ENCODE data around the gene UGCG. TPM values are rescaled to one million over a fixed set of nuclear protein-coding genes. Genes with fewer than 3 reads are reported as not detected.
A peak's percentile ranks its signal among the peaks of the same experiment; 100 is the strongest.

The UGCG gene
- total RNA-seq, 2 donors from 2014 or later: 14.8 to 19.0 TPM

DNA sequence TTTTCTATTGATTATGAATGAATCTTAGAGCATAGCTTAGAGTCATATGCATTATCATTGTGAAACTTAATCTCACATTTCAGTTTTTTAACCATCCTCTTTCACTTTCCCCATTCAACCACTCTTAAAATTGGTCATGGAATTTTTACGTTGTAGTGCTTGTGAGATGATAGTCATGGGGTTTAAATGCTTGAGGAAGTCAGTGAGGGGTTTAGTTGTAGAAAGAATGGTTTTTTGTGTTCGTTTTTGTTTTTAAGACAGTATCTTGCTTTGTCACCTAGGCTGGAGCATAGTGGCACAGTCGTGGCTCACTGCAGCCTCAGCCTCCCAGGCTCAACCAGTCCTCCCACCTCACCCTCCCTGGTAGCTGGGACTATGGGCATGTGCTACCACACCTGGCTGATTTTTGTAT, 19.6 kb downstream of the UGCG start:
- H3K4me3 Mint-ChIP-seq: peak overlapping the region; percentile 64
- H3K27ac Mint-ChIP-seq: peak overlapping the region; percentile 34 to 90
- DNase-seq (ENCODE audit: low spot score): no peak
- no peaks in the 10 kb centered on the region for H3K27me3 Mint-ChIP-seq
- peaks cover 24 to 32% of the 10 kb centered on the region in 2 donors for H3K4me1 Mint-ChIP-seq (ENCODE audit: low read depth in 2 of 2)
- H3K9me3 Mint-ChIP-seq: no peaks in the 10 kb centered on the region
- ATAC-seq: peak; percentile 90 to 92
- no peaks in the 10 kb centered on the region for H3K36me3 Mint-ChIP-seq

- Mint-ChIP-seq H3K27me3 (no peaks in the 10 kb centered on the region), H3K4me1 (ENCODE audit: low read depth in 2 of 2) (peaks cover 23 to 31% of the 10 kb centered on the region in 2 donors)
- no peak for ATAC-seq
These were observed 20.6 kb downstream of the UGCG start for GRCh38 chr9:111917201-111917600.

GRCh38 chr9:111917980-111918379, 21.4 kb downstream of the UGCG start:
- DNase-seq (ENCODE audit: low spot score): no peak
- H3K36me3 Mint-ChIP-seq: no peaks in the 10 kb centered on the region
- H3K27ac Mint-ChIP-seq: peak overlapping the region in 1 of 2 donors; percentile 12
- no peak overlapping the region for H3K4me3 Mint-ChIP-seq
- ATAC-seq: no peak
- H3K4me1 Mint-ChIP-seq (ENCODE audit: low read depth in 2 of 2): peaks cover 21 to 27% of the 10 kb centered on the region in 2 donors
- no peaks in the 10 kb centered on the region for H3K9me3 Mint-ChIP-seq
- H3K27me3 Mint-ChIP-seq: no peaks in the 10 kb centered on the region

More at GRCh38 chr9:111917201-111917600, 20.6 kb downstream of the UGCG start:
- DNase-seq (ENCODE audit: low spot score): no peak
- Mint-ChIP-seq H3K27ac (peak overlapping the region in 1 of 2 donors; percentile 12), H3K9me3 (no peaks in the 10 kb centered on the region), H3K4me3 (no peak overlapping the region), H3K36me3 (no peaks in the 10 kb centered on the region)

DNA sequence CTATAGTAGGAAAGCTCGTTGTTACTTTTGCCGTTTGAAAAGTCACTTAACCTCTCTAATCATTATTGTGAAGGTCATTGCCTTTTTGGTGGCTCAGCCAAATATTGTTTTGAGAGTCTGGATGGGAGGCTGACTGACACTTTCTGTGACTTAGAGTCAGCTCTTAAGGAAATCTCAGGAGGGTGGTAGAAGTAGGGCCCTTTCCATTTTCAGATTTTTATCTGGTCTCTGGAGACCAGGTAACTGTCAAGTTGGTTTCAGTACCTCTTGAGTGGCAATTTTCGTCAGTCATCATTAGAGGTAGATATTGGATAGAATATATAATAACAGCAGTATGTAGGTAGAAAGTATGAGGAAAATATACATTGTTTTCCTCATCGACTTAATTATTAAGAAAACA, 23.3 kb downstream of the UGCG start:
- ATAC-seq (no peak), DNase-seq (ENCODE audit: low spot score) (no peak)
- H3K27ac Mint-ChIP-seq: peak overlapping the region in 1 of 2 donors; percentile 43
- H3K27me3 Mint-ChIP-seq: no peaks in the 10 kb centered on the region
- H3K9me3 Mint-ChIP-seq: no peaks in the 10 kb centered on the region
- H3K4me1 Mint-ChIP-seq (ENCODE audit: low read depth in 2 of 2): peaks cover 10 to 14% of the 10 kb centered on the region in 2 donors
- no peak overlapping the region for H3K4me3 Mint-ChIP-seq
- no peaks in the 10 kb centered on the region for H3K36me3 Mint-ChIP-seq

- no peaks in the 10 kb centered on the region for H3K27me3 Mint-ChIP-seq
- no peaks in the 10 kb centered on the region for H3K9me3 Mint-ChIP-seq
- H3K27ac Mint-ChIP-seq: no peak overlapping the region
- peaks cover 8% of the 10 kb centered on the region in 2 donors for H3K4me1 Mint-ChIP-seq (ENCODE audit: low read depth in 2 of 2)
- DNase-seq (ENCODE audit: low spot score): no peak
- H3K36me3 Mint-ChIP-seq: no peaks in the 10 kb centered on the region
- ATAC-seq: no peak
- no peak overlapping the region for H3K4me3 Mint-ChIP-seq
These were observed 23.9 kb downstream of the UGCG start for GRCh38 chr9:111920531-111920930.

GRCh38 chr9:111922324-111923013, 25.9 kb downstream of the UGCG start:
- H3K27ac Mint-ChIP-seq: no peak overlapping the region
- no peak for ATAC-seq
- H3K36me3 Mint-ChIP-seq: no peaks in the 10 kb centered on the region
- no peak overlapping the region for H3K4me3 Mint-ChIP-seq
- H3K27me3 Mint-ChIP-seq: no peaks in the 10 kb centered on the region
- H3K9me3 Mint-ChIP-seq: no peaks in the 10 kb centered on the region
- DNase-seq (ENCODE audit: low spot score): no peak
- H3K4me1 Mint-ChIP-seq (ENCODE audit: low read depth in 2 of 2): peaks cover 7% of the 10 kb centered on the region in 2 donors

GRCh38 chr9:111924281-111924680, 27.7 kb downstream of the UGCG start:
- Mint-ChIP-seq H3K9me3 (no peaks in the 10 kb centered on the region), H3K27me3 (no peaks in the 10 kb centered on the region), H3K4me1 (ENCODE audit: low read depth in 2 of 2) (peaks cover 16 to 19% of the 10 kb centered on the region in 2 donors), H3K4me3 (no peak overlapping the region), H3K27ac (no peak overlapping the region), H3K36me3 (no peaks in the 10 kb centered on the region)
- DNase-seq (ENCODE audit: low spot score) (no peak), ATAC-seq (no peak)

- H3K36me3 Mint-ChIP-seq: no peaks in the 10 kb centered on the region
These were observed 28.6 kb downstream of the UGCG start for GRCh38 chr9:111925017-111925770.

GRCh38 chr9:111925784-111926183, 29.2 kb downstream of the UGCG start:
- H3K27ac Mint-ChIP-seq: peak overlapping the region; percentile 89 to 91
- no peak overlapping the region for H3K4me3 Mint-ChIP-seq
- ATAC-seq (no peak), DNase-seq (ENCODE audit: low spot score) (no peak)
- no peaks in the 10 kb centered on the region for H3K27me3 Mint-ChIP-seq
- H3K36me3 Mint-ChIP-seq: no peaks in the 10 kb centered on the region
- peaks cover 16 to 19% of the 10 kb centered on the region in 2 donors for H3K4me1 Mint-ChIP-seq (ENCODE audit: low read depth in 2 of 2)
- no peaks in the 10 kb centered on the region for H3K9me3 Mint-ChIP-seq

More at GRCh38 chr9:111925017-111925770, 28.6 kb downstream of the UGCG start:
- Mint-ChIP-seq H3K27me3 (no peaks in the 10 kb centered on the region), H3K4me1 (ENCODE audit: low read depth in 2 of 2) (peaks cover 16 to 19% of the 10 kb centered on the region in 2 donors), H3K9me3 (no peaks in the 10 kb centered on the region), H3K4me3 (no peak overlapping the region), H3K27ac (peak overlapping the region; percentile 89 to 91)
- ATAC-seq (no peak), DNase-seq (ENCODE audit: low spot score) (no peak)

DNA sequence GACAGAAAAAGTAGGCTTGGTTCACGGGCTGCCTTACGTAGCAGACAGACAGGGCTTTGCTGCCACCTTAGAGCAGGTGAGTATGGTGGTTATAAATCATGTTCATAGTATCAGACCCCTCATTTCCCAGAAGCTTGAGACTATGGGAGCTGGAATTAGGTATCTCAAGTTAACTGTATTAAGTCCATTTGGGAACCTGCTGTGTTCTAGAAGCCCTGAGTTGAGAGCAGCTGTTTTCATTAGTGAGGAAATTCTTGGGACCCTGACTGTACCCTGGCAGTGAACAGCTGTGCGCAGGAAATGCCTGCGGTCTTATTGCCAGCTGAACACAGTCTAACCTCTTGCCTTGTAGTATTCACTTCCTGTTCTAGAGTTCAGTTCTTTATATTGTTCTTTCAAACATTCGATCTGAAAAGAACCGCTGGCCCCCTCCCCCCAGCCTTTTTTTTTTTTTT, 29.8 kb downstream of the UGCG start:
- Mint-ChIP-seq H3K4me3 (peak overlapping the region; percentile 59), H3K27ac (peak overlapping the region; percentile 89 to 91), H3K4me1 (ENCODE audit: low read depth in 2 of 2) (peaks cover 16 to 19% of the 10 kb centered on the region in 2 donors), H3K27me3 (no peaks in the 10 kb centered on the region), H3K36me3 (no peaks in the 10 kb centered on the region), H3K9me3 (no peaks in the 10 kb centered on the region)
- peak; percentile 67 for DNase-seq (ENCODE audit: low spot score)
- ATAC-seq: peak; percentile 97 to 100

GRCh38 chr9:111928359-111928720, 31.7 kb downstream of the UGCG start:
- ATAC-seq: no peak
- DNase-seq (ENCODE audit: low spot score): no peak
- Mint-ChIP-seq H3K36me3 (peaks cover 5% of the 10 kb centered on the region), H3K4me1 (ENCODE audit: low read depth in 2 of 2) (peaks cover 16 to 19% of the 10 kb centered on the region in 2 donors), H3K27ac (peak overlapping the region; percentile 89 to 91), H3K4me3 (peak overlapping the region; percentile 45), H3K9me3 (no peaks in the 10 kb centered on the region), H3K27me3 (no peaks in the 10 kb centered on the region)

- no peak for ATAC-seq
- peaks cover 18% of the 10 kb centered on the region for H3K36me3 Mint-ChIP-seq
- H3K4me3 Mint-ChIP-seq: no peak overlapping the region
- H3K27me3 Mint-ChIP-seq: no peaks in the 10 kb centered on the region
- H3K4me1 Mint-ChIP-seq (ENCODE audit: low read depth in 2 of 2): peaks cover 20 to 21% of the 10 kb centered on the region in 2 donors
- no peak for DNase-seq (ENCODE audit: low spot score)
- H3K27ac Mint-ChIP-seq: no peak overlapping the region
- no peaks in the 10 kb centered on the region for H3K9me3 Mint-ChIP-seq
These were observed 38.1 kb downstream of the UGCG start for GRCh38 chr9:111934747-111935146.

DNA sequence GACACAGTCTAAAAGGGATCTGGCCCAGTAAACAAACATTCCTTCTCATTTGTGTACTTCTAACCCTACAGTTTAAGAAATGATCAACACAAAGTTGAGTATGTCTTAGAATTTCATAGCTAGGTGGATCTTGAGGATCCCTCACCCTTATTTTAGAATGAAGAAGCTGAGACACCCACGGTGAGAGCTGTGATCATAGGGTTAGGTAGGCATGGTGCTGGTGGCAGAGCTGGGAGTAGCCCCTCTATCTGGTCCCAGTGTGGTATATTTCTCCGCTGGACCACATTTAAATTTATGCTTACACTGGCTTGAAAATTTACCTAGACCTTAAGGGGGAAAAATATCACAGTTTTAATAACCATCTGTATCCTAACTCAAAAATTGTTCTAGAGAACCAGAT, 39.8 kb downstream of the UGCG start:
- no peaks in the 10 kb centered on the region for H3K27me3 Mint-ChIP-seq
- ATAC-seq (no peak), DNase-seq (ENCODE audit: low spot score) (no peak)
- peaks cover 20 to 21% of the 10 kb centered on the region in 2 donors for H3K4me1 Mint-ChIP-seq (ENCODE audit: low read depth in 2 of 2)
- no peak overlapping the region for H3K4me3 Mint-ChIP-seq
- H3K36me3 Mint-ChIP-seq: peaks cover 18% of the 10 kb centered on the region
- H3K27ac Mint-ChIP-seq: peak overlapping the region in 1 of 2 donors; percentile 24
- H3K9me3 Mint-ChIP-seq: no peaks in the 10 kb centered on the region

DNA sequence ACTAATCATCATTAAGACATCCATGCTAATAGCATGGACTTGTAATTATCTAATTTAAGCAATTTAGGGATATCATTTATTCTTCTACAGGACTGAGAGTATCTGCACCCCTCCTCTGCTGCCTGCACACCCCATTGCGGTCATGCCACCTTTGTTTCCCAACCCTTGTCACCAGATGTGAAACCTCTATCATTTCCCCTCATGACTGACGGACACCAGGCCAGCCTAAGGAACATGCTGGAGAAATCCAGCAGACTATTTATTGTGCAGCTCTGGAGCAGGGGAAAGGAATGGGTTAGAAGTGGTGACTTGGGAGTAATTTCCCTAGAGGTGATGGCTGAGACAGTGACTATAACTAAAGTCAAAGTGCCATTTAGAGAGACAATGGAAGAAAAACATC, 40.7 kb downstream of the UGCG start:
- H3K4me3 Mint-ChIP-seq: peak overlapping the region; percentile 61
- DNase-seq (ENCODE audit: low spot score): no peak
- no peaks in the 10 kb centered on the region for H3K9me3 Mint-ChIP-seq
- no peak for ATAC-seq
- H3K4me1 Mint-ChIP-seq (ENCODE audit: low read depth in 2 of 2): peaks cover 20 to 21% of the 10 kb centered on the region in 2 donors
- H3K36me3 Mint-ChIP-seq: peaks cover 15% of the 10 kb centered on the region
- peak overlapping the region; percentile 78 to 85 for H3K27ac Mint-ChIP-seq
- no peaks in the 10 kb centered on the region for H3K27me3 Mint-ChIP-seq
